OCI-LY1 (cell line): ENCODE measurements around the gene XYLT2.

Experiments used
- CTCF ChIP-seq: fragments of 200-600 bp; sonication (generic), shearing (Covaris generic); IDR thresholded peaks from 2 replicates; pipeline ENCODE4 v1.5.1; 2017; ENCODE audit warnings: mild to moderate bottlenecking, antibody characterized with exemption, low read length, moderate library complexity, mixed read lengths
- EZH2 ChIP-seq: fragments of 200-600 bp; sonication (generic), shearing (Covaris generic); IDR thresholded peaks from 2 replicates; pipeline ENCODE4 v1.8.0; 2017; ENCODE audit warnings: borderline replicate concordance, mixed run types, mild to moderate bottlenecking, antibody characterized with exemption, low read length, moderate library complexity, mixed read lengths

GRCh38 chr17:50344731-50345365 lies 1.1 kb upstream of the XYLT2 start:
- no peak for TF ChIP-seq EZH2
- no peak for TF ChIP-seq CTCF
